Thyroid gland (tissue), 4 donors: ENCODE data around the gene MACROD1.

Experiments used
- POLR2A ChIP-seq, 2 donors: fragments of 450-650 bp; IDR thresholded peaks; one replicate each; pipeline ENCODE4 v1.6.1; 2017; ENCODE audit warnings: antibody characterized with exemption in 2 of 2, mild to moderate bottlenecking in 2 of 2, moderate library complexity in 1 of 2
- TF ChIP-seq, protein P1 (sequence below), 6 experiments: fragments of 200-600 bp in 3 of 6; fragments of 450-650 bp in 3 of 6; sonication (generic) in 3 of 6; IDR thresholded peaks; one replicate each; pipeline ENCODE4 v1.5.1; 2016 to 2019; ENCODE audit warnings: antibody characterized with exemption in 6 of 6, mild to moderate bottlenecking in 2 of 6, inconsistent platforms in 1 of 6, moderate library complexity in 1 of 6

DNA sequence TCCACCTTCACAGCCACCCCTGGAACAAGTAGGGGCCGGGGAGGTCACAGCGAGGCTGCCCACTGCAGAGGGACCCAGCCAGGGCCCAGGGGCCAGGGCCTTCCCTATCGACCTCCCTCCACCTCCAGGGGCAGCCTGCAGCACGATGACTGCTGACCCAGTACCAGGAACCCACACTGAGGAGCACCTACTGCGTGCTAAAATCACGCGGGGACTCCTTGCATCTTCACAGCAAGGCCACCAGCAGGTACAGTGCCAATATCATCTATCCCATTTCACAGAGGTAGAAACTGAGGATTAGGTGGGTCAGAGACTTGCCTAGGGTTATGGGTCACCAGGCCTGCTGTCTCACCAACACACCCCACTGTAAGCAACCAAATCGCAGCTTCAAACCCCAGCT lies 14.6 kb downstream of the MACROD1 start:
- TF ChIP-seq POLR2A (IDR thresholded peaks at IDR 0.05), result no peak
- TF ChIP-seq, protein P1, sequence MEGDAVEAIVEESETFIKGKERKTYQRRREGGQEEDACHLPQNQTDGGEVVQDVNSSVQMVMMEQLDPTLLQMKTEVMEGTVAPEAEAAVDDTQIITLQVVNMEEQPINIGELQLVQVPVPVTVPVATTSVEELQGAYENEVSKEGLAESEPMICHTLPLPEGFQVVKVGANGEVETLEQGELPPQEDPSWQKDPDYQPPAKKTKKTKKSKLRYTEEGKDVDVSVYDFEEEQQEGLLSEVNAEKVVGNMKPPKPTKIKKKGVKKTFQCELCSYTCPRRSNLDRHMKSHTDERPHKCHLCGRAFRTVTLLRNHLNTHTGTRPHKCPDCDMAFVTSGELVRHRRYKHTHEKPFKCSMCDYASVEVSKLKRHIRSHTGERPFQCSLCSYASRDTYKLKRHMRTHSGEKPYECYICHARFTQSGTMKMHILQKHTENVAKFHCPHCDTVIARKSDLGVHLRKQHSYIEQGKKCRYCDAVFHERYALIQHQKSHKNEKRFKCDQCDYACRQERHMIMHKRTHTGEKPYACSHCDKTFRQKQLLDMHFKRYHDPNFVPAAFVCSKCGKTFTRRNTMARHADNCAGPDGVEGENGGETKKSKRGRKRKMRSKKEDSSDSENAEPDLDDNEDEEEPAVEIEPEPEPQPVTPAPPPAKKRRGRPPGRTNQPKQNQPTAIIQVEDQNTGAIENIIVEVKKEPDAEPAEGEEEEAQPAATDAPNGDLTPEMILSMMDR (IDR thresholded peaks at IDR 0.05), result no peak
